Retinal pigment epithelial cell (primary cell): ENCODE measurements around the gene NKAIN2.

ENCODE experiments used
- DNase-seq: peaks from one replicate; pipeline ENCODE4 v3.0.0-alpha.2; 2010; ENCODE audit warnings: low read depth
- H3K4me3 ChIP-seq: 2 replicates; pipeline ENCODE4 v1.5.1; 2011; ENCODE audit warnings: mild to moderate bottlenecking, low read length, control low read depth, moderate library complexity
- CTCF ChIP-seq: conservative IDR thresholded peaks from 2 replicates; pipeline ENCODE4 v1.5.1; 2011; ENCODE audit warnings: low read depth, low read length, control low read depth, inconsistent platforms

NKAIN2 gene

DNA sequence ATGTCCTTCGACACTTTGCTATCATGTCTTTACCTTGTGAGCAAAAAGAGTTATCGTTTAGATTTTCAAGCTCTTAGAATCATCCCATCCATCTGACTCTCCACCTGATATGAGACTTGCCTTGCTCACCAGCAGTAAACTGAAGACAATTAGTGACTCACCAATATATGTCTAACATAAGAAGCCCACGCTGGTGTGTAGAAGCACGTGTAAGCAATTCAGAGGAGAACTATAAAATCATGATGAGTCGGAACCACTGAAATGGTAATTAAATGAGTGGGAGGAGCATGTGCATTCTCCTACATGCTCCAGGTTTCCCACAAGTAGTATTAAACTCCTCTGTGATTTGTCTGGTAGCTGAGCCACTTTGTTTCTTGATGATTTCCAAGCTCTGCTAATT, 977.0 kb downstream of the NKAIN2 start:
- no peak for TF ChIP-seq CTCF
- no peak for DNase-seq
- no peak overlapping the region for H3K4me3 ChIP-seq

GRCh38 chr6:124783344-124783743, 979.7 kb downstream of the NKAIN2 start:
- no peak for TF ChIP-seq CTCF
- no peak overlapping the region for H3K4me3 ChIP-seq
- DNase-seq: no peak

DNA sequence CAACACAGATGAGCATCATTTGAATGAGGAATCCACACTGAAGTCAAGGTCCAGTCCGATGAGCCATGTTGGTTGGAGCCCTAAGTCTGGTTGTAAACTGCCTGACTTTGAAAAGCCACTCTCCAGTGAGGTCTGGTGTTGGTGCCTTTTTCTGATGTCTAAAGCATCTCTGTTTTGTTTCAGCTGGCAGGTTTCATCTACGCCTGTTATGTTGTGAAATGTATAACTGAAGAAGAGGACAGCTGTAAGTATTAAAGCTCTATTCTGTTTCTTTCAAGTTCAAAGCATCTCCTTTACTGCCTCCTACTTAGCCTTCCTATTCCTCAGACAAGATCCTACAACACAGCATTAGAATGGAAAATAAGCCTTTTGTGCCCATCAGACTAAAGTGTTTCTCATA, 987.5 kb downstream of the NKAIN2 start:
- no peak for TF ChIP-seq CTCF
- no peak for DNase-seq
- H3K4me3 ChIP-seq: no peak overlapping the region

- DNase-seq: no peak
- no peak for TF ChIP-seq CTCF
- no peak overlapping the region for H3K4me3 ChIP-seq
Measured at GRCh38 chr6:124792386-124792785, 988.7 kb downstream of the NKAIN2 start.

- no peak for TF ChIP-seq CTCF
- no peak overlapping the region for H3K4me3 ChIP-seq
- no peak for DNase-seq
Measured at GRCh38 chr6:124793398-124793797, 989.7 kb downstream of the NKAIN2 start.

GRCh38 chr6:124795643-124796463, 992.2 kb downstream of the NKAIN2 start:
- TF ChIP-seq CTCF: peak; percentile 89
- no peak for DNase-seq
- no peak overlapping the region for H3K4me3 ChIP-seq

GRCh38 chr6:124796464-124796970, 992.9 kb downstream of the NKAIN2 start:
- no peak for TF ChIP-seq CTCF
- DNase-seq: no peak
- no peak overlapping the region for H3K4me3 ChIP-seq
